Stimulated activated naive CD8-positive, alpha-beta T cell treated with anti-CD3 and anti-CD28 coated beads, Interleukin-15, amount 100 ng/mL, for 72 hours (primary cell): ENCODE data around the gene FYN.
"Not testable (repeated sequence)": the region's sequence is repeated elsewhere in the genome, so short reads cannot be mapped to it uniquely, and the experiment has no call there.

ENCODE experiments used
- ATAC-seq: fragments of 150-1000 bp; cut with Tn5 transposase; 2 replicates; pipeline ENCODE4 v1.10.0; 2021; ENCODE audit warnings: mild to moderate bottlenecking, moderate library complexity
- DNase-seq, 2 donors: peaks; one replicate each; pipeline ENCODE4 v3.0.0; 2021 to 2022
- H3K27ac Mint-ChIP-seq, 2 donors: one replicate each; pipeline ENCODE4 v1.8.0; 2022; ENCODE audit warnings: mild to moderate bottlenecking in 2 of 2, mixed read lengths in 2 of 2, moderate library complexity in 2 of 2
- H3K27me3 Mint-ChIP-seq: one replicate; pipeline ENCODE4 v1.8.0; 2022; ENCODE audit warnings: mixed read lengths
- H3K4me1 Mint-ChIP-seq: one replicate; pipeline ENCODE4 v1.8.0; 2022; ENCODE audit warnings: mild to moderate bottlenecking, mixed read lengths
- H3K4me3 Mint-ChIP-seq, 2 donors: one replicate each; pipeline ENCODE4 v1.8.0; 2022; ENCODE audit warnings: mild to moderate bottlenecking in 2 of 2, mixed read lengths in 2 of 2, moderate library complexity in 1 of 2
- H3K9me3 Mint-ChIP-seq, 2 donors: one replicate each; pipeline ENCODE4 v1.8.0; 2022; ENCODE audit warnings: mixed read lengths in 2 of 2

FYN gene

GRCh38 chr6:111894272-111894671, 21.0 kb upstream of the FYN start:
- Mint-ChIP-seq H3K4me3 (no peak overlapping the region), H3K27me3 (no peaks in the 10 kb centered on the region), H3K9me3 (no peaks in the 10 kb centered on the region), H3K4me1 (no peaks in the 10 kb centered on the region), H3K27ac (no peak overlapping the region)
- no peak for ATAC-seq
- no peak for DNase-seq

- no peak overlapping the region for H3K27ac Mint-ChIP-seq
- H3K4me3 Mint-ChIP-seq: no peak overlapping the region
- no peaks in the 10 kb centered on the region for H3K27me3 Mint-ChIP-seq
- ATAC-seq (no peak), DNase-seq (no peak)
- H3K9me3 Mint-ChIP-seq: no peaks in the 10 kb centered on the region
- no peaks in the 10 kb centered on the region for H3K4me1 Mint-ChIP-seq
These were observed 19.2 kb upstream of the FYN start for GRCh38 chr6:111892431-111892830.

- Mint-ChIP-seq H3K4me1 (no peaks in the 10 kb centered on the region), H3K27ac (no peak overlapping the region), H3K4me3 (no peak overlapping the region), H3K27me3 (no peaks in the 10 kb centered on the region), H3K9me3 (peaks cover 0 to 3% of the 10 kb centered on the region in 2 donors)
- DNase-seq: no peak
- ATAC-seq: no peak
These were observed 17.7 kb upstream of the FYN start for GRCh38 chr6:111890988-111891387.

- H3K27ac Mint-ChIP-seq: no peak overlapping the region
- no peak overlapping the region for H3K4me3 Mint-ChIP-seq
- H3K9me3 Mint-ChIP-seq: peaks cover 7 to 12% of the 10 kb centered on the region in 2 donors
- no peaks in the 10 kb centered on the region for H3K27me3 Mint-ChIP-seq
- no peak for DNase-seq
- H3K4me1 Mint-ChIP-seq: no peaks in the 10 kb centered on the region
- ATAC-seq: no peak
These were observed 15.9 kb upstream of the FYN start for GRCh38 chr6:111888928-111889695.

GRCh38 chr6:111886793-111887192, 13.5 kb upstream of the FYN start:
- peaks cover 7 to 12% of the 10 kb centered on the region in 2 donors for H3K9me3 Mint-ChIP-seq
- not testable (repeated sequence) for ATAC-seq, H3K4me1 Mint-ChIP-seq, DNase-seq, H3K4me3 Mint-ChIP-seq, H3K27me3 Mint-ChIP-seq
- peak overlapping the region in 1 of 2 donors; percentile 23 for H3K27ac Mint-ChIP-seq

GRCh38 chr6:111885373-111886027, 12.2 kb upstream of the FYN start:
- DNase-seq: no peak
- H3K27ac Mint-ChIP-seq: no peak overlapping the region
- no peak for ATAC-seq
- H3K9me3 Mint-ChIP-seq: peaks cover 16 to 22% of the 10 kb centered on the region in 2 donors
- no peaks in the 10 kb centered on the region for H3K4me1 Mint-ChIP-seq
- no peak overlapping the region for H3K4me3 Mint-ChIP-seq
- no peaks in the 10 kb centered on the region for H3K27me3 Mint-ChIP-seq

GRCh38 chr6:111884068-111884467, 10.8 kb upstream of the FYN start:
- DNase-seq: no peak
- H3K4me3 Mint-ChIP-seq: no peak overlapping the region
- no peak for ATAC-seq
- H3K27ac Mint-ChIP-seq: no peak overlapping the region
- H3K27me3 Mint-ChIP-seq: no peaks in the 10 kb centered on the region
- peaks cover 23 to 36% of the 10 kb centered on the region in 2 donors for H3K9me3 Mint-ChIP-seq
- H3K4me1 Mint-ChIP-seq: no peaks in the 10 kb centered on the region

GRCh38 chr6:111880181-111880888, 7.1 kb upstream of the FYN start:
- Mint-ChIP-seq H3K9me3 (peaks cover 16 to 26% of the 10 kb centered on the region in 2 donors), H3K4me1 (no peaks in the 10 kb centered on the region), H3K27me3 (no peaks in the 10 kb centered on the region), H3K4me3 (no peak overlapping the region), H3K27ac (no peak overlapping the region)
- DNase-seq: no peak
- no peak for ATAC-seq

GRCh38 chr6:111875741-111876140, 2.5 kb upstream of the FYN start:
- Mint-ChIP-seq H3K4me3 (no peak overlapping the region), H3K27ac (no peak overlapping the region), H3K9me3 (peaks cover 9 to 17% of the 10 kb centered on the region in 2 donors), H3K4me1 (peaks cover 8% of the 10 kb centered on the region), H3K27me3 (no peaks in the 10 kb centered on the region)
- no peak for ATAC-seq
- DNase-seq: no peak

- Mint-ChIP-seq H3K4me1 (peaks cover 24% of the 10 kb centered on the region), H3K4me3 (peak overlapping the region; percentile 90 to 98), H3K27me3 (no peaks in the 10 kb centered on the region), H3K9me3 (no peaks in the 10 kb centered on the region), H3K27ac (peak overlapping the region; percentile 97 to 98)
- peak; percentile 42 to 60 for DNase-seq
- ATAC-seq: no peak
These were observed 768 bp upstream of the FYN start for GRCh38 chr6:111874025-111874415.

GRCh38 chr6:111872401-111873177, 663 bp downstream of the FYN start:
- H3K27me3 Mint-ChIP-seq: no peaks in the 10 kb centered on the region
- ATAC-seq (peak; percentile 50), DNase-seq (peak; percentile 80 to 81)
- peak overlapping the region; percentile 85 to 99 for H3K4me3 Mint-ChIP-seq
- H3K27ac Mint-ChIP-seq: peak overlapping the region; percentile 95 to 99
- H3K9me3 Mint-ChIP-seq: no peaks in the 10 kb centered on the region
- H3K4me1 Mint-ChIP-seq: peaks cover 38% of the 10 kb centered on the region

GRCh38 chr6:111871725-111872400, 1.4 kb downstream of the FYN start:
- DNase-seq: peak; percentile 47 to 48
- Mint-ChIP-seq H3K4me3 (peak overlapping the region; percentile 85 to 99), H3K9me3 (no peaks in the 10 kb centered on the region), H3K4me1 (peaks cover 45% of the 10 kb centered on the region), H3K27me3 (no peaks in the 10 kb centered on the region), H3K27ac (peak overlapping the region; percentile 95 to 99)
- ATAC-seq: no peak

- Mint-ChIP-seq H3K9me3 (no peaks in the 10 kb centered on the region), H3K27me3 (no peaks in the 10 kb centered on the region), H3K4me3 (peak overlapping the region; percentile 85 to 99), H3K4me1 (peaks cover 52% of the 10 kb centered on the region), H3K27ac (peak overlapping the region; percentile 95 to 99)
- peak; percentile 66 for ATAC-seq
- peak; percentile 54 to 70 for DNase-seq
These were observed 2.0 kb downstream of the FYN start for GRCh38 chr6:111871207-111871606.

GRCh38 chr6:111870742-111871064, 2.5 kb downstream of the FYN start:
- Mint-ChIP-seq H3K9me3 (no peaks in the 10 kb centered on the region), H3K4me1 (peaks cover 57% of the 10 kb centered on the region), H3K27me3 (no peaks in the 10 kb centered on the region), H3K27ac (peak overlapping the region in 1 of 2 donors; percentile 95), H3K4me3 (peak overlapping the region; percentile 85 to 99)
- no peak for ATAC-seq
- DNase-seq: no peak
